LoVo (cell line): ENCODE data around the gene ANGPTL8.

Source experiments
- DNase-seq: peaks from one replicate; pipeline ENCODE4 v3.0.0-alpha.2; 2016; ENCODE audit warnings: low spot score

Gene ANGPTL8

GRCh38 chr19:11291415-11291814, 52.0 kb downstream of the ANGPTL8 start:
- no peak for DNase-seq
